Activated T-helper 17 cell treated with anti-CD3 and anti-CD28 coated beads, Interleukin-2, amount 50 U/mL, for 72 hours (primary cell): Measurements from ENCODE around the gene KCNIP4. TPM values are rescaled to one million over a fixed set of nuclear protein-coding genes. Genes with fewer than 3 reads are reported as not detected.

Experiments used
- ATAC-seq: fragments of 150-1000 bp; cut with Tn5 transposase; replicated peaks from 2 replicates; pipeline ENCODE4 v1.10.0; 2021; ENCODE audit warnings: mild to moderate bottlenecking, moderate library complexity
- H3K27ac Mint-ChIP-seq: one replicate; pipeline ENCODE4 v1.8.0; 2022; ENCODE audit warnings: mixed read lengths
- H3K27me3 Mint-ChIP-seq: one replicate; pipeline ENCODE4 v1.8.0; 2022; ENCODE audit warnings: mixed read lengths
- H3K36me3 Mint-ChIP-seq: one replicate; pipeline ENCODE4 v1.8.0; 2022; ENCODE audit warnings: low read depth, mild to moderate bottlenecking, mixed read lengths
- H3K4me1 Mint-ChIP-seq: one replicate; pipeline ENCODE4 v1.8.0; 2022; ENCODE audit warnings: mixed read lengths
- H3K4me3 Mint-ChIP-seq: one replicate; pipeline ENCODE4 v1.8.0; 2022; ENCODE audit warnings: mild to moderate bottlenecking, mixed read lengths
- H3K9me3 Mint-ChIP-seq: one replicate; pipeline ENCODE4 v1.8.0; 2022; ENCODE audit warnings: mixed read lengths
- total RNA-seq, 2 donors: library from RNA; stranded (reverse); gene quantifications; one replicate each; pipeline ENCODE4 v1.2.3, GENCODE V29; 2022

Gene KCNIP4
- total RNA-seq, 2 donors from 2014 or later: not detected

- Mint-ChIP-seq H3K27me3 (no peaks in the 10 kb centered on the region), H3K4me1 (no peaks in the 10 kb centered on the region), H3K36me3 (no peaks in the 10 kb centered on the region), H3K9me3 (no peaks in the 10 kb centered on the region), H3K27ac (no peak overlapping the region), H3K4me3 (no peak overlapping the region)
- ATAC-seq: no peak
Observed at GRCh38 chr4:21742326-21742725, 206.2 kb downstream of the KCNIP4 start.

GRCh38 chr4:21738821-21739220, 209.8 kb downstream of the KCNIP4 start:
- Mint-ChIP-seq H3K36me3 (no peaks in the 10 kb centered on the region), H3K4me1 (no peaks in the 10 kb centered on the region), H3K27ac (no peak overlapping the region), H3K9me3 (no peaks in the 10 kb centered on the region), H3K27me3 (peaks cover 5% of the 10 kb centered on the region), H3K4me3 (no peak overlapping the region)
- no peak for ATAC-seq

GRCh38 chr4:21735866-21736265, 212.7 kb downstream of the KCNIP4 start:
- Mint-ChIP-seq H3K4me1 (no peaks in the 10 kb centered on the region), H3K9me3 (no peaks in the 10 kb centered on the region), H3K27me3 (peaks cover 5% of the 10 kb centered on the region), H3K27ac (no peak overlapping the region), H3K4me3 (no peak overlapping the region), H3K36me3 (no peaks in the 10 kb centered on the region)
- no peak for ATAC-seq

GRCh38 chr4:21733894-21734630, 214.5 kb downstream of the KCNIP4 start:
- Mint-ChIP-seq H3K4me3 (no peak overlapping the region), H3K36me3 (no peaks in the 10 kb centered on the region), H3K9me3 (no peaks in the 10 kb centered on the region), H3K27ac (no peak overlapping the region), H3K4me1 (no peaks in the 10 kb centered on the region), H3K27me3 (peaks cover 5% of the 10 kb centered on the region)
- no peak for ATAC-seq

GRCh38 chr4:21728304-21728703, 220.3 kb downstream of the KCNIP4 start:
- Mint-ChIP-seq H3K27ac (no peak overlapping the region), H3K9me3 (peaks cover 4% of the 10 kb centered on the region), H3K4me1 (no peaks in the 10 kb centered on the region), H3K4me3 (no peak overlapping the region), H3K27me3 (no peaks in the 10 kb centered on the region), H3K36me3 (no peaks in the 10 kb centered on the region)
- no peak for ATAC-seq

GRCh38 chr4:21726255-21726815, 222.2 kb downstream of the KCNIP4 start:
- H3K9me3 Mint-ChIP-seq: peaks cover 4% of the 10 kb centered on the region
- no peaks in the 10 kb centered on the region for H3K27me3 Mint-ChIP-seq
- H3K27ac Mint-ChIP-seq: no peak overlapping the region
- peak; percentile 11 for ATAC-seq
- no peaks in the 10 kb centered on the region for H3K36me3 Mint-ChIP-seq
- H3K4me3 Mint-ChIP-seq: no peak overlapping the region
- H3K4me1 Mint-ChIP-seq: no peaks in the 10 kb centered on the region

- H3K4me1 Mint-ChIP-seq: no peaks in the 10 kb centered on the region
- H3K9me3 Mint-ChIP-seq: peaks cover 4% of the 10 kb centered on the region
- H3K4me3 Mint-ChIP-seq: no peak overlapping the region
- H3K36me3 Mint-ChIP-seq: no peaks in the 10 kb centered on the region
- ATAC-seq: no peak
- H3K27me3 Mint-ChIP-seq: no peaks in the 10 kb centered on the region
- H3K27ac Mint-ChIP-seq: no peak overlapping the region
Observed at GRCh38 chr4:21722157-21722839, 226.3 kb downstream of the KCNIP4 start.

GRCh38 chr4:21716531-21716930, 232.0 kb downstream of the KCNIP4 start:
- peaks cover 4% of the 10 kb centered on the region for H3K9me3 Mint-ChIP-seq
- no peaks in the 10 kb centered on the region for H3K36me3 Mint-ChIP-seq
- H3K27me3 Mint-ChIP-seq: no peaks in the 10 kb centered on the region
- H3K27ac Mint-ChIP-seq: no peak overlapping the region
- H3K4me1 Mint-ChIP-seq: no peaks in the 10 kb centered on the region
- H3K4me3 Mint-ChIP-seq: no peak overlapping the region
- no peak for ATAC-seq

- H3K36me3 Mint-ChIP-seq: no peaks in the 10 kb centered on the region
- H3K9me3 Mint-ChIP-seq: no peaks in the 10 kb centered on the region
- no peaks in the 10 kb centered on the region for H3K4me1 Mint-ChIP-seq
Observed at GRCh38 chr4:21710179-21710835, 238.3 kb downstream of the KCNIP4 start.

GRCh38 chr4:21709761-21710160, 238.8 kb downstream of the KCNIP4 start:
- Mint-ChIP-seq H3K4me1 (no peaks in the 10 kb centered on the region), H3K27me3 (no peaks in the 10 kb centered on the region), H3K36me3 (no peaks in the 10 kb centered on the region), H3K27ac (no peak overlapping the region), H3K9me3 (no peaks in the 10 kb centered on the region), H3K4me3 (no peak overlapping the region)
- no peak for ATAC-seq

More at GRCh38 chr4:21710179-21710835, 238.3 kb downstream of the KCNIP4 start:
- H3K27ac Mint-ChIP-seq: no peak overlapping the region
- ATAC-seq: no peak
- H3K4me3 Mint-ChIP-seq: no peak overlapping the region
- no peaks in the 10 kb centered on the region for H3K27me3 Mint-ChIP-seq

GRCh38 chr4:21709031-21709430, 239.5 kb downstream of the KCNIP4 start:
- Mint-ChIP-seq H3K36me3 (no peaks in the 10 kb centered on the region), H3K4me3 (no peak overlapping the region), H3K27ac (no peak overlapping the region), H3K9me3 (no peaks in the 10 kb centered on the region), H3K27me3 (no peaks in the 10 kb centered on the region), H3K4me1 (no peaks in the 10 kb centered on the region)
- ATAC-seq: no peak

GRCh38 chr4:21699446-21699845, 249.1 kb downstream of the KCNIP4 start:
- Mint-ChIP-seq H3K36me3 (no peaks in the 10 kb centered on the region), H3K9me3 (no peaks in the 10 kb centered on the region), H3K27ac (no peak overlapping the region), H3K27me3 (peaks cover 10% of the 10 kb centered on the region), H3K4me3 (no peak overlapping the region), H3K4me1 (no peaks in the 10 kb centered on the region)
- ATAC-seq: no peak

- no peak overlapping the region for H3K4me3 Mint-ChIP-seq
- H3K4me1 Mint-ChIP-seq: no peaks in the 10 kb centered on the region
- H3K36me3 Mint-ChIP-seq: no peaks in the 10 kb centered on the region
- no peaks in the 10 kb centered on the region for H3K9me3 Mint-ChIP-seq
- no peak overlapping the region for H3K27ac Mint-ChIP-seq
- peak; percentile 19 for ATAC-seq
- H3K27me3 Mint-ChIP-seq: peaks cover 10% of the 10 kb centered on the region
Observed at GRCh38 chr4:21697583-21697982, 251.0 kb downstream of the KCNIP4 start.

GRCh38 chr4:21695141-21695540, 253.4 kb downstream of the KCNIP4 start:
- ATAC-seq: no peak
- peaks cover 6% of the 10 kb centered on the region for H3K27me3 Mint-ChIP-seq
- H3K27ac Mint-ChIP-seq: no peak overlapping the region
- no peaks in the 10 kb centered on the region for H3K4me1 Mint-ChIP-seq
- H3K36me3 Mint-ChIP-seq: no peaks in the 10 kb centered on the region
- no peaks in the 10 kb centered on the region for H3K9me3 Mint-ChIP-seq
- H3K4me3 Mint-ChIP-seq: no peak overlapping the region

- Mint-ChIP-seq H3K36me3 (no peaks in the 10 kb centered on the region), H3K27me3 (no peaks in the 10 kb centered on the region), H3K9me3 (no peaks in the 10 kb centered on the region), H3K4me1 (no peaks in the 10 kb centered on the region), H3K27ac (no peak overlapping the region), H3K4me3 (no peak overlapping the region)
- ATAC-seq: no peak
Observed at GRCh38 chr4:21692241-21692640, 256.3 kb downstream of the KCNIP4 start.
